ENCODE data around the gene OXSR1. TPM values are rescaled to one million over a fixed set of nuclear protein-coding genes. Genes with fewer than 3 reads are reported as not detected.

The OXSR1 gene
- total and polyA plus RNA-seq, 2 of the 13 experiments (the other 11 are each of a cell fraction or from before 2014, with no cell fraction given): 27.4 to 32.6 TPM

GRCh38 chr3:38136393-38136776 lies 29.0 kb upstream of the OXSR1 start (continued):
- TF ChIP-seq ZNF646 (CRISPR knock-in tag; IDR thresholded peaks at IDR 0.05) (no peak), UBTF (CRISPR knock-in tag; IDR thresholded peaks at IDR 0.05) (0 out of 2 replicates have a peak, but pooled peaks have one; percentile 16), SAFB2 (CRISPR knock-in tag; IDR thresholded peaks at IDR 0.05; ENCODE audit: borderline replicate concordance, low read depth) (no peak), ZNF674 (CRISPR knock-in tag; IDR thresholded peaks at IDR 0.05; ENCODE audit: low read depth) (no peak), MAFF (IDR thresholded peaks at IDR 0.05; ENCODE audit: low read depth, low read length) (no peak), RELA (CRISPR knock-in tag; IDR thresholded peaks at IDR 0.05) (0 out of 2 replicates have a peak, but pooled peaks have one; percentile 5), ZNF737 (CRISPR knock-in tag; IDR thresholded peaks at IDR 0.05; ENCODE audit: borderline replicate concordance) (no peak), HOXA9 (CRISPR knock-in tag; IDR thresholded peaks at IDR 0.05; ENCODE audit: borderline replicate concordance) (peak; percentile 36; the same call in 1 of the 2 replicates), ZNF639 (CRISPR knock-in tag; conservative IDR thresholded peaks at IDR 0.05) (no peak), KDM6A (CRISPR knock-in tag; IDR thresholded peaks at IDR 0.05; ENCODE audit: low read depth) (no peak)
- TF ChIP-seq, protein P1, sequence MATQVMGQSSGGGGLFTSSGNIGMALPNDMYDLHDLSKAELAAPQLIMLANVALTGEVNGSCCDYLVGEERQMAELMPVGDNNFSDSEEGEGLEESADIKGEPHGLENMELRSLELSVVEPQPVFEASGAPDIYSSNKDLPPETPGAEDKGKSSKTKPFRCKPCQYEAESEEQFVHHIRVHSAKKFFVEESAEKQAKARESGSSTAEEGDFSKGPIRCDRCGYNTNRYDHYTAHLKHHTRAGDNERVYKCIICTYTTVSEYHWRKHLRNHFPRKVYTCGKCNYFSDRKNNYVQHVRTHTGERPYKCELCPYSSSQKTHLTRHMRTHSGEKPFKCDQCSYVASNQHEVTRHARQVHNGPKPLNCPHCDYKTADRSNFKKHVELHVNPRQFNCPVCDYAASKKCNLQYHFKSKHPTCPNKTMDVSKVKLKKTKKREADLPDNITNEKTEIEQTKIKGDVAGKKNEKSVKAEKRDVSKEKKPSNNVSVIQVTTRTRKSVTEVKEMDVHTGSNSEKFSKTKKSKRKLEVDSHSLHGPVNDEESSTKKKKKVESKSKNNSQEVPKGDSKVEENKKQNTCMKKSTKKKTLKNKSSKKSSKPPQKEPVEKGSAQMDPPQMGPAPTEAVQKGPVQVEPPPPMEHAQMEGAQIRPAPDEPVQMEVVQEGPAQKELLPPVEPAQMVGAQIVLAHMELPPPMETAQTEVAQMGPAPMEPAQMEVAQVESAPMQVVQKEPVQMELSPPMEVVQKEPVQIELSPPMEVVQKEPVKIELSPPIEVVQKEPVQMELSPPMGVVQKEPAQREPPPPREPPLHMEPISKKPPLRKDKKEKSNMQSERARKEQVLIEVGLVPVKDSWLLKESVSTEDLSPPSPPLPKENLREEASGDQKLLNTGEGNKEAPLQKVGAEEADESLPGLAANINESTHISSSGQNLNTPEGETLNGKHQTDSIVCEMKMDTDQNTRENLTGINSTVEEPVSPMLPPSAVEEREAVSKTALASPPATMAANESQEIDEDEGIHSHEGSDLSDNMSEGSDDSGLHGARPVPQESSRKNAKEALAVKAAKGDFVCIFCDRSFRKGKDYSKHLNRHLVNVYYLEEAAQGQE (IDR thresholded peaks at IDR 0.05; ENCODE audit: borderline replicate concordance in 1 of 2, low read depth in 1 of 2, low read length in 2 of 2): no peak
- TF ChIP-seq, protein P2, sequence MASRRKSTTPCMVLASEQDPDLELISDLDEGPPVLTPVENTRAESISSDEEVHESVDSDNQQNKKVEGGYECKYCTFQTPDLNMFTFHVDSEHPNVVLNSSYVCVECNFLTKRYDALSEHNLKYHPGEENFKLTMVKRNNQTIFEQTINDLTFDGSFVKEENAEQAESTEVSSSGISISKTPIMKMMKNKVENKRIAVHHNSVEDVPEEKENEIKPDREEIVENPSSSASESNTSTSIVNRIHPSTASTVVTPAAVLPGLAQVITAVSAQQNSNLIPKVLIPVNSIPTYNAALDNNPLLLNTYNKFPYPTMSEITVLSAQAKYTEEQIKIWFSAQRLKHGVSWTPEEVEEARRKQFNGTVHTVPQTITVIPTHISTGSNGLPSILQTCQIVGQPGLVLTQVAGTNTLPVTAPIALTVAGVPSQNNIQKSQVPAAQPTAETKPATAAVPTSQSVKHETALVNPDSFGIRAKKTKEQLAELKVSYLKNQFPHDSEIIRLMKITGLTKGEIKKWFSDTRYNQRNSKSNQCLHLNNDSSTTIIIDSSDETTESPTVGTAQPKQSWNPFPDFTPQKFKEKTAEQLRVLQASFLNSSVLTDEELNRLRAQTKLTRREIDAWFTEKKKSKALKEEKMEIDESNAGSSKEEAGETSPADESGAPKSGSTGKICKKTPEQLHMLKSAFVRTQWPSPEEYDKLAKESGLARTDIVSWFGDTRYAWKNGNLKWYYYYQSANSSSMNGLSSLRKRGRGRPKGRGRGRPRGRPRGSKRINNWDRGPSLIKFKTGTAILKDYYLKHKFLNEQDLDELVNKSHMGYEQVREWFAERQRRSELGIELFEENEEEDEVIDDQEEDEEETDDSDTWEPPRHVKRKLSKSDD (CRISPR knock-in tag; IDR thresholded peaks at IDR 0.05; ENCODE audit: low read depth): no peak
